NCI-H1417 treated with DMSO at 0.1 percent for 48 hours (cell line): ENCODE data around the gene POM121.
"Not testable (repeated sequence)": the region's sequence is repeated elsewhere in the genome, so short reads cannot be mapped to it uniquely, and the experiment has no call there.

Experiments
- DNase-seq: peaks from one replicate; lab custom pipeline; 2025; lab: John Stamatoyannopoulos, UW

POM121 gene

DNA sequence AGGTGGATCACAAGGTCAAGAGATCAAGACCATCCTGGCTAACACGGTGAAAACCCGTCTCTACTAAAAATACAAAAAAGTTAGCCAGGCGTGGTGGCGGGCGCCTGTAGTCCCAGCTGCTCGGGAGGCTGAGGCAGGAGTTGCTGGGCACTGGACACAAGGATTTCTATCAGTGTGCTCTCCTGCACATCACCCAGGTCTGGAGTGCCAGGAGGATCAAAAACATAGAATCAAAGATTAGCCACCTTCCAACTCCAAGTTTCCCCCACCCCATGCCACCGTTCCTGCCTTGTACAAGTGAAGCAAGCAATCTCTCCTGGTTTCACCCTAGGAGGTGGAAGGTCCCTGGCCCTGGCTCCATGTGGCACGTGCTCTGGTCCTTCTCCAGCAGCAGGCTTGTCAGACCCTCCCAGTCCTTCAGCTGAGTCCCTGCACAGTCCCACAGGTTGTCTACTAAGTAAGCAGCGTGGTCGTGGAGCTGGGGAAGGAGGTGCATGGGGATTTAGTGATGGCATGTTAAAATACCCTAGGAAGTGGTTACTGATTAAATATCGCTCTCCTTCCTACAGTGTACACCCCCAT lies 73.1 kb downstream of the POM121 start:
- DNase-seq = not testable (repeated sequence)
